ENCODE results near the gene CMTR1.

Gene CMTR1

GRCh38 chr6:37492236-37492972, 59.4 kb downstream of the CMTR1 start:
- no peak for TF ChIP-seq CTCF (IDR thresholded peaks at IDR 0.05)

GRCh38 chr6:37492991-37493660, 60.1 kb downstream of the CMTR1 start:
- TF ChIP-seq CTCF (IDR thresholded peaks at IDR 0.05), result no peak

GRCh38 chr6:37493661-37493995, 60.6 kb downstream of the CMTR1 start:
- TF ChIP-seq CTCF (IDR thresholded peaks at IDR 0.05), result no peak

- no peak for TF ChIP-seq CTCF (IDR thresholded peaks at IDR 0.05)
Measured at GRCh38 chr6:37495244-37495934, 62.4 kb downstream of the CMTR1 start.

- no peak for TF ChIP-seq CTCF (IDR thresholded peaks at IDR 0.05)
Measured at GRCh38 chr6:37496951-37497885, 64.2 kb downstream of the CMTR1 start.

- no peak for TF ChIP-seq CTCF (IDR thresholded peaks at IDR 0.05)
Measured at GRCh38 chr6:37499433-37500293, 66.6 kb downstream of the CMTR1 start, which contains the start of gene CCDC167. Gene CCDC167, minus strand, starts transcription at chr6:37499893. Its CDS starts 30 bp downstream, at chr6:37499863.

Data from LNCAP (cell line).